ENCODE measurements around the gene SHROOM4.

SHROOM4 gene

DNA sequence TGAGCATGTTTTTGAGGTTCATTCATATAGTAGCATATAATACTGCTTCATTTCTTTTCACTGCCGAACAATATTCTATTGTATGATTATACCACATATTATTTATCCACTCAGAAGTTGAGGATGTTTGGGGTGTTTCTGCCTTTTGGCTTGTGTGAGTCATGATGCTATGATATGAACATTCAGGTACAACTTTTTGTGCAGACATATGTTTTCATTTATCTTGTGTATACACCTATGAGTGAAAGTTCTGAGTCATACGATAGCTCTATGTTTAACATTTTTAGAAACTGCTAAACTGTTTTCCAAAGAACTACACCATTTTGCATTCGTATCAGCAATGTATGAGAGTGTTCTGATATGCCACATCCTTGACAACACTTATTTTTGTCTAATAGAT lies 57.7 kb downstream of the SHROOM4 start:
- no peak for DNase-seq
- TF ChIP-seq, protein P1, sequence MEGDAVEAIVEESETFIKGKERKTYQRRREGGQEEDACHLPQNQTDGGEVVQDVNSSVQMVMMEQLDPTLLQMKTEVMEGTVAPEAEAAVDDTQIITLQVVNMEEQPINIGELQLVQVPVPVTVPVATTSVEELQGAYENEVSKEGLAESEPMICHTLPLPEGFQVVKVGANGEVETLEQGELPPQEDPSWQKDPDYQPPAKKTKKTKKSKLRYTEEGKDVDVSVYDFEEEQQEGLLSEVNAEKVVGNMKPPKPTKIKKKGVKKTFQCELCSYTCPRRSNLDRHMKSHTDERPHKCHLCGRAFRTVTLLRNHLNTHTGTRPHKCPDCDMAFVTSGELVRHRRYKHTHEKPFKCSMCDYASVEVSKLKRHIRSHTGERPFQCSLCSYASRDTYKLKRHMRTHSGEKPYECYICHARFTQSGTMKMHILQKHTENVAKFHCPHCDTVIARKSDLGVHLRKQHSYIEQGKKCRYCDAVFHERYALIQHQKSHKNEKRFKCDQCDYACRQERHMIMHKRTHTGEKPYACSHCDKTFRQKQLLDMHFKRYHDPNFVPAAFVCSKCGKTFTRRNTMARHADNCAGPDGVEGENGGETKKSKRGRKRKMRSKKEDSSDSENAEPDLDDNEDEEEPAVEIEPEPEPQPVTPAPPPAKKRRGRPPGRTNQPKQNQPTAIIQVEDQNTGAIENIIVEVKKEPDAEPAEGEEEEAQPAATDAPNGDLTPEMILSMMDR (IDR thresholded peaks at IDR 0.05; ENCODE audit: low read depth, low read length) = no peak
- no peaks in the 10 kb centered on the region for H3K36me3 ChIP-seq
- no peaks in the 10 kb centered on the region for H3K27me3 ChIP-seq
- H3K9me3 ChIP-seq = no peaks in the 10 kb centered on the region
- no peaks in the 10 kb centered on the region for H3K4me1 ChIP-seq
- no peak overlapping the region for H3K4me3 ChIP-seq (ENCODE audit: low read depth, low read length)

DNA sequence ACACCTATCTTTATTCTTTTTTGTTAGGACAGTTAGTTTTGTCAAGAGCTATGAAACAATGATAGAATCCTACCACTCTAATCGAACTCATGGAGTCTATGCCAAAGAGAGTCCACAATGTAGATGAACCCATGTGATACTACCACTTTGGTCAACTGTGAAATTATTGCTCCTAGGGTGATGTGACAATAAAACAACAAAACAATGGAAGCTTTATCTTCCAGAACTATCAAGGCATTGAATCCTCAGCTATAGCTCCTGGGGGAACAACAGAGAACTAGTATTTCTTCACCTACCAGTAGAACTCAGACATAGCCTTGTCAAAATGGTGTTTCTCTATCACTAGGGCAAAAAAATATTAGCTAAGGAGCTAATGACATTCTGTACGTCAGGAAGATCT lies 62.9 kb downstream of the SHROOM4 start:
- Histone ChIP-seq H3K9me3 (no peaks in the 10 kb centered on the region), H3K4me3 (ENCODE audit: low read depth, low read length) (no peak overlapping the region), H3K36me3 (no peaks in the 10 kb centered on the region), H3K4me1 (no peaks in the 10 kb centered on the region), H3K27me3 (no peaks in the 10 kb centered on the region)
- TF ChIP-seq, protein P1 (IDR thresholded peaks at IDR 0.05; ENCODE audit: low read depth, low read length) = no peak
- no peak for DNase-seq

GRCh38 chrX:50747471-50747900 lies 66.5 kb downstream of the SHROOM4 start:
- H3K4me1 ChIP-seq = no peaks in the 10 kb centered on the region
- DNase-seq = peak; percentile 21
- H3K36me3 ChIP-seq = no peaks in the 10 kb centered on the region
- no peaks in the 10 kb centered on the region for H3K27me3 ChIP-seq
- no peaks in the 10 kb centered on the region for H3K9me3 ChIP-seq
- no peak overlapping the region for H3K4me3 ChIP-seq (ENCODE audit: low read depth, low read length)
- TF ChIP-seq, protein P1 (IDR thresholded peaks at IDR 0.05; ENCODE audit: low read depth, low read length) = peak; percentile 76

GRCh38 chrX:50736656-50737055 lies 77.3 kb downstream of the SHROOM4 start:
- Histone ChIP-seq H3K27me3 (no peaks in the 10 kb centered on the region), H3K9me3 (no peaks in the 10 kb centered on the region), H3K4me1 (no peaks in the 10 kb centered on the region), H3K4me3 (ENCODE audit: low read depth, low read length) (no peak overlapping the region), H3K36me3 (no peaks in the 10 kb centered on the region)
- DNase-seq = no peak
- TF ChIP-seq, protein P1 (IDR thresholded peaks at IDR 0.05; ENCODE audit: low read depth, low read length) = no peak

GRCh38 chrX:50726296-50726695 lies 87.7 kb downstream of the SHROOM4 start:
- Histone ChIP-seq H3K4me1 (no peaks in the 10 kb centered on the region), H3K27me3 (no peaks in the 10 kb centered on the region), H3K9me3 (no peaks in the 10 kb centered on the region), H3K36me3 (no peaks in the 10 kb centered on the region), H3K4me3 (ENCODE audit: low read depth, low read length) (no peak overlapping the region)
- no peak for DNase-seq
- TF ChIP-seq, protein P1 (IDR thresholded peaks at IDR 0.05; ENCODE audit: low read depth, low read length) = no peak

DNA sequence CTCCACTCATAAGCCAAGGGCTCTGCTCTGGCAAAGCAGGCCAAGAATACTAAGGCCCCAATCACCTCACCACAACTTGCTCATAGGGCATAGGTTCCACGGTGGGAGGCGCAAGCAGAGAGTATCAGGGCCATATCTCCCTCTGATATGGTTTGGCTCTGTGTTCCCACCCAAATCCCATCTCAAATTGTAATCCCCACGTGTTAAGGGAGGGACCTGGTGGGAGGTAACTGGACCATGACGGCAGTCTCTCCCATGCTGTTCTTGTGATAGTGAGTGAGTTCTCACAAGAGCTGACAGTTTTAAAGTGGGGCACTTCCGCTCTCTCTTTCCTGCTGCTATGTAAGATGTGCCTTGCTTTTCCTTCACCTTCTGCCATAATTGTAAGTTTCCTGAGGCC lies 88.7 kb downstream of the SHROOM4 start:
- TF ChIP-seq, protein P1 (IDR thresholded peaks at IDR 0.05; ENCODE audit: low read depth, low read length) = no peak
- DNase-seq = no peak
- Histone ChIP-seq H3K4me1 (no peaks in the 10 kb centered on the region), H3K27me3 (no peaks in the 10 kb centered on the region), H3K36me3 (no peaks in the 10 kb centered on the region), H3K4me3 (ENCODE audit: low read depth, low read length) (no peak overlapping the region), H3K9me3 (no peaks in the 10 kb centered on the region)

Measured in BE2C (cell line).